GM19468 (cell line): ENCODE data around the gene FNTB.

ENCODE experiments used
- ATAC-seq: cut with Tn5 transposase; IDR thresholded peaks from one replicate; pipeline ENCODE4 v1.9.1; 2021; ENCODE audit warnings: mild to moderate bottlenecking, moderate library complexity, moderate number of reproducible peaks; ENCODE audit not compliant: unreplicated experiment; ENCODE audit errors: extremely low read depth

Gene FNTB

GRCh38 chr14:64973826-64974225 is 12.9 kb upstream of the FNTB start:
- no peak for ATAC-seq

GRCh38 chr14:64974563-64974962 is 12.1 kb upstream of the FNTB start:
- no peak for ATAC-seq

GRCh38 chr14:64979336-64980074 is 7.2 kb upstream of the FNTB start:
- ATAC-seq, result no peak

- ATAC-seq, result no peak
Observed at GRCh38 chr14:64983439-64984310, 3.0 kb upstream of the FNTB start.

- ATAC-seq, result no peak
Observed at GRCh38 chr14:64987438-64987767, 708 bp downstream of the FNTB start.

GRCh38 chr14:64990296-64990695 is 3.6 kb downstream of the FNTB start:
- ATAC-seq, result no peak

GRCh38 chr14:64990939-64991338 is 4.2 kb downstream of the FNTB start:
- ATAC-seq, result no peak

GRCh38 chr14:64992328-64992885 is 5.7 kb downstream of the FNTB start:
- ATAC-seq, result no peak

GRCh38 chr14:64993266-64993930 is 6.7 kb downstream of the FNTB start:
- no peak for ATAC-seq

- no peak for ATAC-seq
Observed at GRCh38 chr14:64994540-64994939, 7.8 kb downstream of the FNTB start.

- ATAC-seq, result no peak
Observed at GRCh38 chr14:64995291-64995690, 8.6 kb downstream of the FNTB start.

- no peak for ATAC-seq
Observed at GRCh38 chr14:64997108-64997794, 10.6 kb downstream of the FNTB start.

GRCh38 chr14:64998455-64998931 is 11.8 kb downstream of the FNTB start:
- ATAC-seq, result no peak

GRCh38 chr14:65000898-65001591 is 14.3 kb downstream of the FNTB start:
- ATAC-seq, result no peak

GRCh38 chr14:65001723-65002122 is 15.0 kb downstream of the FNTB start:
- ATAC-seq, result no peak

GRCh38 chr14:65002586-65003210 is 16.0 kb downstream of the FNTB start:
- no peak for ATAC-seq

GRCh38 chr14:65003394-65003793 is 16.7 kb downstream of the FNTB start:
- no peak for ATAC-seq

GRCh38 chr14:65006261-65006721 is 19.6 kb downstream of the FNTB start:
- no peak for ATAC-seq

- no peak for ATAC-seq
Observed at GRCh38 chr14:65007202-65007601, 20.5 kb downstream of the FNTB start.
